Lower leg skin (tissue), 4 donors: ENCODE data around the gene CCNH. TPM values are rescaled to one million over a fixed set of nuclear protein-coding genes. Genes with fewer than 3 reads are reported as not detected.
A peak's percentile ranks its signal among the peaks of the same experiment; 100 is the strongest.

Experiments
- DNase-seq, 2 donors: peaks; one replicate each; pipeline ENCODE4 v3.0.0-alpha.2; 2019; ENCODE audit warnings: low spot score in 2 of 2
- H3K4me3 ChIP-seq: fragments of 200-600 bp; sonication (generic); 2 replicates; pipeline ENCODE4 v1.5.1; 2017; ENCODE audit warnings: mild to moderate bottlenecking, low read depth; ENCODE audit not compliant: poor library complexity, severe bottlenecking
- CTCF ChIP-seq, 3 donors: fragments of 450-650 bp; IDR thresholded peaks; one replicate each; pipeline ENCODE4 v1.5.1; 2016; ENCODE audit warnings: antibody characterized with exemption in 3 of 3, mild to moderate bottlenecking in 3 of 3, moderate library complexity in 2 of 3
- POLR2A ChIP-seq, 2 donors: fragments of 450-650 bp; IDR thresholded peaks; one replicate each; pipeline ENCODE4 v1.6.1; 2016 to 2017; ENCODE audit warnings: antibody characterized with exemption in 2 of 2, mild to moderate bottlenecking in 1 of 2, moderate library complexity in 1 of 2
- WGBS, 2 donors: methylation state at CpG; one replicate each; pipeline ENCODE4 v1.1.5; 2018; 5-methylcytosine and 5-hydroxymethylcytosine counted together
- intact Hi-C: fragments of 100-400 bp; cut with DNase I; formaldehyde crosslinking; loops from one replicate; pipeline ENCODE4 v1.15.0; 2023; ENCODE audit warnings: low total_unique reads
- total RNA-seq, 4 donors: library from RNA; depleted of rRNA; stranded (reverse); fragments of >200 nt; gene quantifications; one replicate each; pipeline ENCODE4 v1.1.0, GENCODE V29; 2016

Gene CCNH
- total RNA-seq, result 10 to 100 TPM; 44.1 to 82.3 (median 66.5) TPM

DNA sequence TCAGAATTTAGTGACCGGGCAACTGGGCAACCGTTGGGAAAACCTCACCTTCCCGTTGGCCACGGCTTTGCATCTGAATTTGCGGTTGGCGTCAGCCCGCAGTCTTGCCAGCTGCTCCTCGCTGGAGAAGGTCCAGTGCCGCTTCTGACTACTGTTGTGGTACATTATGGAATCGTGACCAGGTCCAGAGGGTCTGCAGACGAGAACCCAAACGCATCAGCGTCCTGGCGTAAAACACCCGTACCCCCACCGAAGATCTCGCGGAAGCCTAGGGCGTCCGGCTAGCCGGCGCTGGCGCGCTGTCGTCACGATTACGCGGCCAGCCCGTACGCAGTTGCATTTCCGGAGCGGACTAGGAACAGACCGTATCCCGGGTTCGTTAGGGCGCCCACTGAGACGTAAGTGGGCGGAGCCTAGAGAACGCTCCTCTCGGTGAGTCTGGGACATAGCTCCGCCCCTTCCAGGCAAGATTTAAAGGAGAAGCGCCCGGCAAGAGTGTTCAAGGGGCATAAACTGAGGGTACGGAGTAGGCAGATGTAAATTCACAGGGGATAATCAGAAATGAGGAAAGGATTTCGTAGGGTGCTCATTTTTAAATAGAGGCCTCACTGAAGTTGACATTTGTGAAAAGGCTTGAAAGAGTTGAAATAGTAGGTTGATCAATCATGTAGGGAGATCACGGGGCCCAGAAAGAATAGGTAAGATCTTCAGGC is at the start of gene CCNH:
Gene CCNH, minus strand, starts transcription at position 301 of the 713 bp plus-strand sequence. Its CDS starts 136 bp downstream, at position 165.
- DNase-seq, result peak; percentile 99
- 1% methylated on average over 25 to 40 of the region's 46 CpGs for WGBS, 2 donors
- H3K4me3 ChIP-seq, result peak within 1 kb of the TSS; percentile 63
- intact Hi-C loops, result no loop called here
- TF ChIP-seq CTCF (IDR thresholded peaks at IDR 0.05), result no peak
- peak in 1 of 2 donors; percentile 45 for TF ChIP-seq POLR2A (IDR thresholded peaks at IDR 0.05)

- TF ChIP-seq POLR2A (IDR thresholded peaks at IDR 0.05), result no peak
- H3K4me3 ChIP-seq, result no peak overlapping the region
- intact Hi-C loops, result no loop called here
- DNase-seq, result no peak
These were observed 45.0 kb upstream of the CCNH start for GRCh38 chr5:87457706-87458105.

GRCh38 chr5:87453801-87454200 is 41.1 kb upstream of the CCNH start:
- intact Hi-C loops, result no loop called here
- DNase-seq, result no peak
- H3K4me3 ChIP-seq, result no peak overlapping the region
- no peak for TF ChIP-seq POLR2A (IDR thresholded peaks at IDR 0.05)
- TF ChIP-seq CTCF (IDR thresholded peaks at IDR 0.05), result no peak
- 93 to 98% methylated on average over 1 of the region's 1 CpG for WGBS, 2 donors

DNA sequence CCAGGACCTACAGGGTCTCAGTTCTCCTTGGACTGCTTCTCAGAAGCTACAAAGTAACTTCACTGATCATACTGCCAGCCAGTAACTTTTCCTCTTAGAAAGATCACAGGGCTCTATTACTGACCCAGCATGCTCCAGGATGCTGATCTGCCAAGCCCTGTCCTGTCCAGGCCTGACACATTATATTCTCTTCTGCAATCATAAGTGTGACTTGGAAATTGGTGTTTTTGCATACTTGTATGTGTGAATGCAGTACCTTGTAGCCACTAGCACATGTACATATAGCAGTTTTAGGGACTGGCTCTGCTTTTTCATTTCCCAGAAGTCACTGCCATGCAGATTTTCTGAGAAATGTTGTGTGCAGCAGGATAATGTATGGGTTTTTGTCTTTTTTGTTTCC is 40.1 kb upstream of the CCNH start:
- intact Hi-C loops, result no loop called here
- TF ChIP-seq CTCF (IDR thresholded peaks at IDR 0.05) (no peak), POLR2A (IDR thresholded peaks at IDR 0.05) (no peak)
- DNase-seq, result no peak
- no peak overlapping the region for H3K4me3 ChIP-seq

- TF ChIP-seq POLR2A (IDR thresholded peaks at IDR 0.05) (no peak), CTCF (IDR thresholded peaks at IDR 0.05) (no peak)
- 17 to 21% methylated on average over 1 of the region's 1 CpG for WGBS, 2 donors
- H3K4me3 ChIP-seq, result no peak overlapping the region
- DNase-seq, result no peak
- intact Hi-C loops, result no loop called here
These were observed 29.7 kb upstream of the CCNH start for GRCh38 chr5:87442419-87442818.

DNA sequence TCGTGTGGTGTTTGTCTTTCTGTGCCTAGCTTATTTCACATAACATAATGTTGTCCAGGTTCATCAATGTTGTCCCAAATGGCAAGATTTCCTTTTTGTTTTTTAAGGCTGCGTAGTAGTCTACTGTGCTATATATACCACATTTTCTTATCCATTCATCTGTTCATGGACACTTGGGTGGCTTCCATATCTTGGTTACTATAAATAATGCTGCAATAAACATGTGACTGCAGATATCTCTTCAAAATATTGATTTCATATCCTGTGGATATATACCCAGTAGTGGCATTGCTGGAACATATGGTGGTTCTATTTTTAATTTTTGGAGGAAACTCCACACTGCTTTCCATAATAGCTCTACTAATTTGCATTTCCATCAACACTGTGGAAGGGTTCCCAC is 25.5 kb upstream of the CCNH start:
- 84 to 88% methylated on average over 2 of the region's 2 CpGs for WGBS, 2 donors
- no peak overlapping the region for H3K4me3 ChIP-seq
- no peak for DNase-seq
- intact Hi-C loops, result no loop called here
- TF ChIP-seq POLR2A (IDR thresholded peaks at IDR 0.05) (no peak), CTCF (IDR thresholded peaks at IDR 0.05) (no peak)
